Measurements from ENCODE around the gene NDUFA8.

GRCh38 chr9:122201641-122202040 is 42.1 kb upstream of the NDUFA8 start:
- no peak for TF ChIP-seq CTCF (IDR thresholded peaks at IDR 0.05)
- no peak for TF ChIP-seq POLR2AphosphoS5 (IDR thresholded peaks at IDR 0.05)
- TF ChIP-seq POLR2A (IDR thresholded peaks at IDR 0.05) = no peak
